ENCODE results near the gene SLC28A1.
A peak's percentile ranks its signal among the peaks of the same experiment; 100 is the strongest.

The SLC28A1 gene

DNA sequence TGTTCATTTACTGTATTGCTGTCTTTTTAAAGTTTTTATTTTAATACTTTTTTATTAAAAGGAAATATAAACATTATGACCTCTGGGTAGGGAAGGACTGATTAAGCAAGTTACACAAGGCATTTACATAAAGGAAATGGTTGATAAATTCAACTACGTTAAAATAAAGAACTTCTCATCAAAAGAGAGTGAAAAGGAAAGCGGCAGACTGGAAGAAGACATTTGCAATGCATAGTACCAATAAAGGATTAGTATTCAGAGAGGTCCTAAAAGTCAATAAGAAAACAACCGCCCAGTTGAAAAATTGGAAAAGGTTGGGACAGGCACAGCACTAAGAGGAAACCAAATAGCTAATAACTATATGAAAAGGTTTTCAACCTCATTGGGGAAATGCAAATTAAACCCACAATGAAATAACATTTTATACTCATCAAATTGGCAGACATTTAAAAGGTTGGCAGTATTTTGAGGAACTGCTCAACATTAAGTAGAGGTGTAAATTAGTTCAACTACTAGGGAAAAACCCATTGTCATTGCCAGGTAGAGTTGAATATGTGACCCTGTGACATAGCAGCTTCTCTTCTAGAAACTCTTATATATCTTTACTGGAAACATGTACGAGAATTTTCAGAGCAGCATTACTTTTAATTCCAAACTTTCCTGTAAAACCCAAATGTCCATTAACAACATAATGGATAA lies 106.7 kb downstream of the SLC28A1 start:
- no peak for DNase-seq (ENCODE audit: low read depth in 1 of 2, low spot score in 1 of 2)

DNA sequence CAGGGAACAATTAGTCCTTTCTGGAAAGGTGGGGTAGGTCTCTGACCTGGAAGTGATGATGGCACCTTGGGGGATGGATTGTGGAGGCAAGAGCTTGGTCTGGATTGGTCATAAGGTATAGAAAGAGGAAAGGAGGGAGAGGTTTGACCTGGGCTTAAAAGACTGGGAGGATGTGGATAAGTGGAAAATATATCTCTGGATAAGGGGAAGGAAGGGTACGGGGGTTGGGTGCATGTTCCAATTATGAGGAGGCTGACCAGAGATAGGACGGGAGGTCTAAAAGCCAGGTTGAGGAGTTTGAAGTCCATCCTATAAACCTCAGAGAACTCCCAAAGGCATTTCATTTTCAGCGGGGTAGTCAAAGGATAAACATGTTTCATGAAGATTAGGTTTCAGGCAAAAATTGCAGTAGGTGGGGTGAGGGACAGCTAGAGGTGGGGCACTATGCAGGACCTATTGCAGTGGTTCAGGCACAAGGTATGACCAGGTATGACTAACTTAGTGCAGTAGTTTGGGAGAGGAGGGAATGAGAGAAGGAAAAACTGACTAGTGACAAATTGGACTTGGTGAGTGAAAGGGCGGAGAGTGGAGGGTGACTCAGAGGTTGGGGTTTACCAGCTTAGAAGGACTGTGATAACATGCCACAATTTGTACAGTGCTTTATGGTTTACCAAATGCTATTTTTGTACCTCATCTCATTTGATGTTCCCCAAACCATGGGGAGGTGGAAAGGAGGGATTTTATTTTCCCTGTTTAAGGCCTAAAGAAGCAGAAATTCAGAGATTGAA lies 107.9 kb downstream of the SLC28A1 start:
- peak in 1 of 2 donors; percentile 43 for DNase-seq (ENCODE audit: low read depth in 1 of 2, low spot score in 1 of 2)

Measured in activated CD4-positive, alpha-beta T cell treated with anti-CD3 and anti-CD28 coated beads, Interleukin-2, amount 50 U/mL, for 24 hours (primary cell).